WI38 (cell line): ENCODE results near the gene EGFL8.

ENCODE experiments used
- H3K4me3 ChIP-seq: 2 replicates; pipeline ENCODE4 v1.5.1; 2011; ENCODE audit warnings: low read depth, mild to moderate bottlenecking, control low read depth, low read length
- TF ChIP-seq, protein P1 (sequence below): IDR thresholded peaks from 2 replicates; pipeline ENCODE4 v1.5.1; 2012; ENCODE audit warnings: low read depth, mild to moderate bottlenecking, control low read depth, low read length

EGFL8 gene

DNA sequence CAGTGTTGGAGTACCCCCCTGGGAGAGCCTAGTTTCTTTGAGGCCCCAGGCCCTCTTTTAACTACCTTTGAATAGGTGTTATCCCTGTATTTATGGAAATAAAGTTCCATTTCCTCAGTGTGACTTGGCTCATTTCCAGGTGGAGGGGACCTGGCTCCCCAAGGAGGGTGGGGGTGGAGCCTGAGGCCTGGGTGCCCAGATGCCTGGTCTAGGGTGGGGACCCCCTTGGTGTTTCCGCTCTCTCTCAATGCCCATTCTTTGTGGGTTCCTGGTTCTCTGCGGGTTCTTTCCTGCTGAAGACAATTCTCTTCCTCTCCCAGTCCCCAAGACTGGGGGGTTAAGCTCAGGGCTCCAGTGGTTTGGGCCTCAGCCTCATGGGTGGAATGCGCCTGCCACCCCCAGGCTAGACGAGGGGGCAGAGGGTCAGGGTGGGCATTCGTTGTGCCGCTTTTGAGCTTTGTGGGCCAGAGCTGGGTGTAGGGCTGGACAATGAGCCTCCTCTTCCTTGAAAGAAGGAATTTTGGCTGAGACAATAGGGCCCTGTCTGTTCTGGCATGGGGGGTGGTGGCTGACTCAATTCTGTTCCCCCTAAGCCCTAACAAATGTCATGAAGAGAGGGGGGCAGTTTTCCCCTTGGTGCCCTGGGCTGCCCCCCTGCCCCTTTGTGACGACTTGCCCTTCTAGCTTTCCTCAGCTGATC, 686 bp upstream of the EGFL8 start:
- no peak overlapping the region for H3K4me3 ChIP-seq

DNA sequence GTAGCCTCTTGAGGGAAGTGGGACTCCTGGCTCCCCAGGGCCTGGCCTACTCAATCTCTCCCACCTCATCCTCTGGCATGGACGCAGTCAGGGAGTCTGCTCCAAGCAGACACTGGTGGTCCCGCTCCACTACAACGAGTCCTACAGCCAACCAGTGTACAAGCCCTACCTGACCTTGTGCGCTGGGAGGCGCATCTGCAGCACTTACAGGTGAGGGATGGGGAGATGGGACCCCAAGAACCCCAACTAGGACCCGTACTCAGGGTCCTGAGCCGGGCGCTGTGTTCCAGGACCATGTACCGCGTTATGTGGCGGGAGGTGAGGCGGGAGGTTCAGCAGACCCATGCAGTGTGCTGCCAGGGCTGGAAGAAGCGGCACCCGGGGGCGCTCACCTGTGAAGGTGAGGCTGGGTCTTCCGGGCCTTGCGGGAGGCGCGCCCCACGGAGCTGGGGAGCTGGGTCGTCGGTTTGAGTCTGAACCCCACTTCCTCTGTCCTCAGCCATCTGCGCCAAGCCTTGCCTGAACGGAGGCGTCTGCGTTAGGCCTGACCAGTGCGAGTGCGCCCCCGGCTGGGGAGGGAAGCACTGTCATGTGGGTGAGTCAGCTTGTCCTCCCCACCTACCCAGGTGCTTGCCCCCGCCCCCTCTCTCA, 2.1 kb downstream of the EGFL8 start:
- TF ChIP-seq, protein P1, sequence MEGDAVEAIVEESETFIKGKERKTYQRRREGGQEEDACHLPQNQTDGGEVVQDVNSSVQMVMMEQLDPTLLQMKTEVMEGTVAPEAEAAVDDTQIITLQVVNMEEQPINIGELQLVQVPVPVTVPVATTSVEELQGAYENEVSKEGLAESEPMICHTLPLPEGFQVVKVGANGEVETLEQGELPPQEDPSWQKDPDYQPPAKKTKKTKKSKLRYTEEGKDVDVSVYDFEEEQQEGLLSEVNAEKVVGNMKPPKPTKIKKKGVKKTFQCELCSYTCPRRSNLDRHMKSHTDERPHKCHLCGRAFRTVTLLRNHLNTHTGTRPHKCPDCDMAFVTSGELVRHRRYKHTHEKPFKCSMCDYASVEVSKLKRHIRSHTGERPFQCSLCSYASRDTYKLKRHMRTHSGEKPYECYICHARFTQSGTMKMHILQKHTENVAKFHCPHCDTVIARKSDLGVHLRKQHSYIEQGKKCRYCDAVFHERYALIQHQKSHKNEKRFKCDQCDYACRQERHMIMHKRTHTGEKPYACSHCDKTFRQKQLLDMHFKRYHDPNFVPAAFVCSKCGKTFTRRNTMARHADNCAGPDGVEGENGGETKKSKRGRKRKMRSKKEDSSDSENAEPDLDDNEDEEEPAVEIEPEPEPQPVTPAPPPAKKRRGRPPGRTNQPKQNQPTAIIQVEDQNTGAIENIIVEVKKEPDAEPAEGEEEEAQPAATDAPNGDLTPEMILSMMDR, result no peak
- no peak overlapping the region for H3K4me3 ChIP-seq

More for the DNA sequence above, 686 bp upstream of the EGFL8 start:
- TF ChIP-seq, protein P1, result no peak

DNA sequence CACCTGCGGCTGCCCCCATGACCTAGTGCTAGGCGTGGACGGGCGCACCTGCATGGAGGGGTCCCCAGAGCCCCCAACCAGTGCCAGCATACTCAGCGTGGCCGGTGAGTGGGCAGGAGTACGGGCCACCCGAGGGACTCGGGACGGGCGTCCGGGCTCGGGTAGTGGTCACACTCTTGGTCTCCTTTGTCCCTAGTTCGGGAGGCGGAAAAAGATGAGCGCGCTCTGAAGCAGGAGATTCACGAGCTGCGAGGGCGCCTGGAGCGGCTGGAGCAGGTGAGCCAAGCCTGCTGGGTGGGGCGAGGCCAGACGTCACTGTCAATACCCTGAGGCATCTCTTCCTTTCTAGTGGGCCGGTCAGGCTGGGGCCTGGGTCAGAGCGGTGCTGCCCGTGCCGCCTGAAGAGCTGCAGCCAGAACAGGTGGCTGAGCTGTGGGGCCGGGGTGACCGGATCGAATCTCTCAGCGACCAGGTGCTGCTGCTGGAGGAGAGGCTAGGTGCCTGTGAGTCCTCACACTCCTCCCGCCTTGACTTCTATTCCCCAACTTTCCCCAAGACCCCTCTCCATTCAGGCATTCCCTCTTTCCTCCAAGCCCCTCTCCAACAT, 2.9 kb downstream of the EGFL8 start:
- TF ChIP-seq, protein P1, result no peak
- H3K4me3 ChIP-seq, result no peak overlapping the region

DNA sequence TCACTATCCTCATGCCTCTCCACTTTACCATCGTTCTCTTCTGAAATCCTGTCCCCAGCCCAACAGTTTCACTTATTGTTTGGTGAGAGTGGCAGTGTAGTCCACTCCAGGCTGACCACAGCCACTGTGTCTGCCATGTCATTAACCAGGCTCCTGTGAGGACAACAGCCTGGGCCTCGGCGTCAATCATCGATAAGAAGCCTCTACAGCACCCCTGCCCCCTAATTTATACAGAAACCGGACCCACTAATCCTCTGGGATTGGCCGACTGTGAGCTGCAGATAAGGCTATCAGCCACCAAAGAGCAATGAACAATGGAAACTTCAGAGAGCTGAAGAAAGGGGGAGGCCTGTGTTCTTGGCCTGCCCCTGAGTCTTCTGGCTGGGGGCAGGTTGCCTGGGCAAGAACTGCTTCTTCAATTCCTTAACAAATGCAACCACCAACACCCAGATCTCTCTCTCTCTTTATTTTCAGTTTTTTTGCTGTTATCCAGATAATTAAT, 3.4 kb downstream of the EGFL8 start:
- no peak overlapping the region for H3K4me3 ChIP-seq
- TF ChIP-seq, protein P1, result no peak

DNA sequence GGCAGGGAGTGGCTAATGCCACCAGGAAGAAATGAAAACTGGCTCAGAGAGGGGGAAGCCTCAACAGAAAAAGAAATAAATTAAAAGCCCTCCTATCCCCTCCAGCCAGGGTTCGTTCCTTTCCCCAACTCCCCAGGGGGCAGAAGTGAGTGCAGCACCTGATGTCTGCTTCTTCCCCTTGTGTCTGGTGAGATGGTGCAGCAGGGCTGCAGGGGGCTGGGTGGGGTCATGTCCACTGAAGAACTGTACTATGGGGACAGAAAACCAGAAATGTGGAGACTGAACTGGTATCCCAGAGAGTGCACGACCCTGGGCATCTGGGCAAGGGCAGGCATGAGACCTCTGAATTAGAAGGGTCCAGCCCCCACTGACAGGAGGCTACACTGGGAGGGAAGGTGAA, 4.0 kb downstream of the EGFL8 start:
- H3K4me3 ChIP-seq, result no peak overlapping the region
- TF ChIP-seq, protein P1, result no peak

DNA sequence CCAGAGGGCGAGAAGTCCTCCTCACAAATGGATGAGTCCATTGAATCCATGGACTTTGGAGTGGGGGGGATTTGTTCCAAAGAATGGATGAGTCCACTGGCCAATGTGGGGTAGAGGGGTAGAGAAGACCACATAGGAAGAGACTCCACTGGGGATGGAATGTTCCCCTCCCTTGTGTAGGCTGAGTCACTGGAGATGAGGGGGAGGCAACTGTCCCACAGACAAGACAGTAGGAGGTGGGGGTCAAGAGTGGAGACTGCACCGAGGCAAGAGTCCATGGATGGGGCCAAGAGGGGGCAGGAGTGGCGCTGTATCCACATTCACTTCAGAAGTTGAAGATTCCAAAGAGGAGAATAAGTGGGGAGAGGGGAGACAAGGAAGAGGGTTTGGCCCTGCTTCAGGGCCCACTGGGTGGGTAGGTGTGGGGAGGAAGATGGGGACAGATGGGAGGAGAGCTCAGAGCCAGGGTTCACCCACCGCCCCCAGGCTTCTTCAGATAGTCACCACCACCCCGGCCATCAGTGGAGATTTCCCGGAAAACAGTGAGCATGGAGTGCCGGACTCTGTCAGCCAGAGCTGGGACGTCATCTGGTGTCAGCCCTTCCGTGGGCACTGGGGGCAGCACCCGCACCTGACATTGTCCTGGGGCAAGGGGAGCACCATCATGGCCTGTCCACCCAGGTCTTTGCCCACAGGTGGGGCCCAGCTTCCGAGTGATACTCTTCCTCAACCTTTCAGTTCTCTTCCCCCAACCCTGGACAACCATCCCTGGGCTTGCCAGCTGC, 4.6 kb downstream of the EGFL8 start:
- no peak overlapping the region for H3K4me3 ChIP-seq
- TF ChIP-seq, protein P1, result no peak
